Astrocyte of the spinal cord (primary cell): ENCODE data around the gene CERS5.

Experiments
- DNase-seq: peaks from one replicate; pipeline ENCODE4 v3.0.0; 2011; ENCODE audit warnings: low read depth, low spot score
- H3K4me3 ChIP-seq: 2 replicates; pipeline ENCODE4 v1.5.1; 2011; ENCODE audit warnings: low read depth, mild to moderate bottlenecking, low read length, moderate library complexity
- CTCF ChIP-seq: IDR thresholded peaks from 2 replicates; pipeline ENCODE4 v1.5.1; 2012; ENCODE audit warnings: low read depth, mild to moderate bottlenecking, low read length, inconsistent platforms
- in situ Hi-C: cut with HindIII; loops from 2 replicates; pipeline ENCODE4 v1.10.0; 2017; ENCODE audit warnings: low sequenced_read_pairs

The CERS5 gene

GRCh38 chr12:50120953-50121352 is 46.2 kb downstream of the CERS5 start:
- no peak for DNase-seq
- no peak for TF ChIP-seq CTCF
- no peak overlapping the region for H3K4me3 ChIP-seq
- in situ Hi-C loops = no loop called here

GRCh38 chr12:50120521-50120920 is 46.6 kb downstream of the CERS5 start:
- TF ChIP-seq CTCF = no peak
- no peak overlapping the region for H3K4me3 ChIP-seq
- no peak for DNase-seq
- in situ Hi-C loops = no loop called here

GRCh38 chr12:50119387-50119786 is 47.8 kb downstream of the CERS5 start:
- no peak for DNase-seq
- in situ Hi-C loops = no loop called here
- no peak for TF ChIP-seq CTCF
- no peak overlapping the region for H3K4me3 ChIP-seq

- no peak for TF ChIP-seq CTCF
- in situ Hi-C loops = no loop called here
- no peak overlapping the region for H3K4me3 ChIP-seq
- DNase-seq = no peak
These were observed 50.0 kb downstream of the CERS5 start for GRCh38 chr12:50117057-50117622.

GRCh38 chr12:50112456-50113218 is 54.5 kb downstream of the CERS5 start:
- in situ Hi-C loops = no loop called here
- H3K4me3 ChIP-seq = peak overlapping the region; percentile 95
- TF ChIP-seq CTCF = no peak
- no peak for DNase-seq

GRCh38 chr12:50111693-50112455 is 55.3 kb downstream of the CERS5 start, which contains the start of gene COX14:
COX14 (plus strand) TSS chr12:50112236; CDS start chr12:50120044, 7,808 bp downstream.
- TF ChIP-seq CTCF = peak; percentile 98
- in situ Hi-C loops = no loop called here
- H3K4me3 ChIP-seq = peak within 1 kb of the TSS; percentile 95
- peak; percentile 100 for DNase-seq
